ENCODE data around the gene HPSE2. TPM values are rescaled to one million over a fixed set of nuclear protein-coding genes. Genes with fewer than 3 reads are reported as not detected.

The HPSE2 gene
- total RNA-seq, 1 experiment from 2014 or later: 0.20 TPM

DNA sequence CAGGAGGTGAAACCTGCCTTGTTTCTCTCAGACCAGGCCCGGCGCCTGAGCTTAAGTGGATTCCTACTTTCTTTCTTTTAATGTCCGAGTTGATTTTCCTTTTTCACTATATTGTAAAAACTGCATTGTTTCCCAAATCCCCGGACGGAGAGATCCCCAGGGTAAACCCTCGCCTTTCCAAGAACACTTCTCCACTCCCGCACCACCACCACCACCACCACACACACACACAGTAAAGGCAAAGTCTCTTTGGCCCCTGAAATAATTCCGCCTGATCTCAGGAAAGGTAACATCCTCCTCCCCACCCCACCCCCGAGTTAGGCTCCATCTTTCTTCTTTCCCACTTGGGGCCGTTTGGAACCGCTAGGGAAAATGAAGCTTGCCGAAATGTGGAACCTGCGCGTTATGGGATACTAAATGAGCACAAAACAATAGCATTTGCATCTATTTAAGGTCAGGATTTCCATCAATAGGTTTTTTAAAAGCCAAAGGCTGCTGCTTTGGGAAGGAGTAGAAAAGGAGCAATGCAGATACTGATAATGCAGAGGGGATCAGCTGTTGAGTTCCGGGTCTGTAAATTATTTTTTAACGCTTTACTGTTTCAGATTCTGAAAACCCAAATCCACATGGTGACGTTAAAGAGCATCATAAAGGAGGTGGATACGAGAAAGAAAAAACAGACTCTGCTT lies 2.5 kb downstream of the HPSE2 start:
- no peak overlapping the region for H3T11ph ChIP-seq (ENCODE audit: low read length)
- H2AK5ac ChIP-seq (ENCODE audit: insufficient read length, low read length): no peak overlapping the region
- no peak overlapping the region for H2BK120ac ChIP-seq (ENCODE audit: low read depth, low read length, poor library complexity, severe bottlenecking)
- no peak overlapping the region for H4K8ac ChIP-seq (replicated peaks; ENCODE audit: insufficient read length, low read depth, low read length)
- no peak overlapping the region for H2BK15ac ChIP-seq (ENCODE audit: low read depth, low read length)
- H3K9me3 ChIP-seq (ENCODE audit: control insufficient read depth, low read depth, low read length): no peaks in the 10 kb centered on the region
- no peak overlapping the region for H3K18ac ChIP-seq (ENCODE audit: insufficient read length, low read depth, low read length)
- H3K56ac ChIP-seq (ENCODE audit: insufficient read length, low read depth, low read length): no peak overlapping the region
- H3K27me3 Mint-ChIP-seq (ENCODE audit: low read depth): peaks cover 100% of the 10 kb centered on the region
- H3K9me3 Mint-ChIP-seq: peaks cover 0 to 3% of the 10 kb centered on the region in 2 experiments; a peak in 1 of 5 replicates
- peak; percentile 30 for DNase-seq
- H3K4me2 ChIP-seq (ENCODE audit: insufficient read depth, insufficient read length, low read length): peak overlapping the region; percentile 86
- H3K4ac ChIP-seq (ENCODE audit: low read depth, low read length): no peak overlapping the region
- no CpG with 5 or more reads among the region's 18 CpGs for whole genome bisulfite sequencing (ENCODE audit: extremely low coverage, insufficient read length, low lambda C conversion rate)
- no peaks in the 10 kb centered on the region; the same call in 1 of the 2 replicates for H3K4me1 ChIP-seq (ENCODE audit: insufficient read depth, low read length)
- H2BK5ac ChIP-seq (ENCODE audit: insufficient read length, low read length): no peak overlapping the region
- no peak overlapping the region for H2AFZ ChIP-seq (ENCODE audit: low read length)
- H4K20me1 ChIP-seq (ENCODE audit: control insufficient read depth, insufficient read depth, insufficient read length): no peaks in the 10 kb centered on the region
- H4K5ac ChIP-seq (ENCODE audit: insufficient read length, low read depth, low read length): no peak overlapping the region
- H3K9ac ChIP-seq (ENCODE audit: extremely low read depth, insufficient read length, low read length): no peak overlapping the region
- no peak overlapping the region for H3K14ac ChIP-seq (ENCODE audit: insufficient read depth, low read length)
- H3K4me3 Mint-ChIP-seq: peak overlapping the region; percentile 62 to 76
- no peak overlapping the region for H4K91ac ChIP-seq (ENCODE audit: insufficient read length, low read depth, low read length)
- no peak overlapping the region for H3K27ac ChIP-seq (ENCODE audit: insufficient read length, low read depth, low read length)
- H3K36me3 Mint-ChIP-seq (ENCODE audit: insufficient read depth in 1 of 3, low read depth in 3 of 3): no peaks in the 10 kb centered on the region
- H3K23ac ChIP-seq (ENCODE audit: insufficient read length, low read depth, low read length): no peak overlapping the region
- no peaks in the 10 kb centered on the region for H3K79me2 ChIP-seq (ENCODE audit: insufficient read depth, low read length)
- no peak overlapping the region for H2BK20ac ChIP-seq (ENCODE audit: low read depth, low read length, poor library complexity, severe bottlenecking)
- H3K27me3 ChIP-seq (ENCODE audit: insufficient read depth, low read length): peaks cover 54% of the 10 kb centered on the region
- H3K79me1 ChIP-seq (ENCODE audit: insufficient read depth, low read depth, low read length, poor library complexity, severe bottlenecking): no peaks in the 10 kb centered on the region
- H3K27ac Mint-ChIP-seq: no peak overlapping the region
- H2BK12ac ChIP-seq (ENCODE audit: insufficient read length, low read depth, low read length): no peak overlapping the region
- peaks cover 35% of the 10 kb centered on the region for H3K23me2 ChIP-seq (ENCODE audit: insufficient read length, low read depth, low read length, poor library complexity, severe bottlenecking)
- no peak for TF ChIP-seq CTCF (conservative IDR thresholded peaks at IDR 0.05)
- peaks cover 42 to 58% of the 10 kb centered on the region in 2 experiments for H3K4me1 Mint-ChIP-seq
